GM20000 (cell line): ENCODE measurements around the gene LMBR1.

Experiments
- DNase-seq: peaks from one replicate; pipeline ENCODE4 v3.0.0; 2012; ENCODE audit warnings: low spot score
- TF ChIP-seq, protein P1 (sequence below): IDR thresholded peaks from 2 replicates; pipeline ENCODE4 v1.5.1; 2012; ENCODE audit warnings: mild to moderate bottlenecking, control low read depth; ENCODE audit errors: extremely low read depth, missing control alignments

The LMBR1 gene

DNA sequence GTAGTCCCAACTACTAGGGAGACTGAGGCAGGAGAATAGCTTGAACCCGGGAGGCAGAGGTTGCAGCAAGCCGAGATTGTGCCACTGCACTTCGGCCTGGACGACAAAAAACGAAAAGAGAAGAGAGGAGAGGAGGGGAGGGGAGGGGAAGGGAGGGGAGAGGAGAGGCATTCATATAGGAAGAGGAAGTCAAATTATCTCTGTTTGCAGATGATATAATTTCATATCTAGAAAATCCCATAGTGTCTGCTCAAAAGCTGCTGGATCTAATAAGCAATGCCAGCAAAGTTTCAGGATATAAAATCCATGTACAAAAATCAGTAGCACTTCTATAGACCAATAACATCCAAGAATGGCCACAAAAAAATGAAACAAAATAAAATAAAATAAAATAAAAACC, 120.3 kb downstream of the LMBR1 start:
- DNase-seq = no peak
- TF ChIP-seq, protein P1, sequence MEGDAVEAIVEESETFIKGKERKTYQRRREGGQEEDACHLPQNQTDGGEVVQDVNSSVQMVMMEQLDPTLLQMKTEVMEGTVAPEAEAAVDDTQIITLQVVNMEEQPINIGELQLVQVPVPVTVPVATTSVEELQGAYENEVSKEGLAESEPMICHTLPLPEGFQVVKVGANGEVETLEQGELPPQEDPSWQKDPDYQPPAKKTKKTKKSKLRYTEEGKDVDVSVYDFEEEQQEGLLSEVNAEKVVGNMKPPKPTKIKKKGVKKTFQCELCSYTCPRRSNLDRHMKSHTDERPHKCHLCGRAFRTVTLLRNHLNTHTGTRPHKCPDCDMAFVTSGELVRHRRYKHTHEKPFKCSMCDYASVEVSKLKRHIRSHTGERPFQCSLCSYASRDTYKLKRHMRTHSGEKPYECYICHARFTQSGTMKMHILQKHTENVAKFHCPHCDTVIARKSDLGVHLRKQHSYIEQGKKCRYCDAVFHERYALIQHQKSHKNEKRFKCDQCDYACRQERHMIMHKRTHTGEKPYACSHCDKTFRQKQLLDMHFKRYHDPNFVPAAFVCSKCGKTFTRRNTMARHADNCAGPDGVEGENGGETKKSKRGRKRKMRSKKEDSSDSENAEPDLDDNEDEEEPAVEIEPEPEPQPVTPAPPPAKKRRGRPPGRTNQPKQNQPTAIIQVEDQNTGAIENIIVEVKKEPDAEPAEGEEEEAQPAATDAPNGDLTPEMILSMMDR = no peak

DNA sequence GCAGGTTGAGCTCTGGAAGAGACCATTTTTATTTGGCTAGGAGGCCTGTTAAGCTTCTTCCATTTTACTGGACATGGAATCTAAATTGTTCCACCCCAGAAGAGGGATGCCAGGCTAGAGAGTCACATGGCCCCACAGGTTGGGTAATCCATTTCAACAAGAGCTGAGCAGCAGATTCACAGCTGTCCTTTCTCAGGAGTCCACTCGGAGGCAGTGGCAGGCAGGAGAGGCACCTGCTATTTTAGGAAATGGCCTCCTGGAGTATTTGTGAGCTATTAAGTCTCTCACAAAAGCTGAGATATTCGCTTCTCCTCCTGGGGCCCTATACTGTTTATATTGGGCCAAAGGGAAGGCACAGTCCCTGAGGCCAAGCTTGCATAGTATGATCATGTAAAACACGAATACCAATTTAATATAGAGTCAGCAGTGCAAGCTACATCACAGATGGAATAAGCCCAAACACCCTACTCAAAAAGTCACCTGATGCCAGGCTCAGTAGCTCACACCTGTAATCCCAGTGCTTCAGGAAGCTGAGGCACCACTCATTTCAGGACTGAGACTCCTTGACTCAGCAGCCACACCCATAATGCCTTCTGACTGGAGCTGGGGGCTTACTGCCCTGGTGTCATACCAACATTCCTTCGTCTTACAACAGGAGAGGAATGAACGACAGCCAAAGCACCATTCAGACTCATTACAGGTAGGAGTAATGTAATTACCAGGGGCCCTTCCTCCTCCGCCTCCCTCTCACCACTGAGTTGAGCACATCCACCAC, 124.1 kb downstream of the LMBR1 start:
- TF ChIP-seq, protein P1 = no peak
- no peak for DNase-seq

DNA sequence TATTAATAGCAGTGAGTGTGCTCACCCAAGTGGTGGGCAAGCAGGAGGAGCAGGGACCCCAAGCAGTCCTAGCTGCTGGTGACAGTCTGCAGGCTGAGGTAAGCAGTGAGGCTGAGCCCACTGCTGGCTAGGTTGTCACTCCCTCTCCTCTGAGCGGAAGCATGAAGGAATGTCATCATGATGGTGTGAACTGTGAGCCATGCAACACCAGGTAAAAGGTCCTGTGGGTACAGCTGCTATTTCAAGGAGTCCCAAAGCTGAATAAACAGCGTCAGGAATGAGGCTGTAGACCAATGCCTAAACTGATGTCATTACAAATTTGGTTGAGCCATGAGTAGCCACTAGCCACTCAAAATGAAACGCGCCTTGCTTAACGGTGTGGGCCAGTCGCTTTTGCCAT, 126.3 kb downstream of the LMBR1 start:
- DNase-seq = no peak
- TF ChIP-seq, protein P1 = no peak

DNA sequence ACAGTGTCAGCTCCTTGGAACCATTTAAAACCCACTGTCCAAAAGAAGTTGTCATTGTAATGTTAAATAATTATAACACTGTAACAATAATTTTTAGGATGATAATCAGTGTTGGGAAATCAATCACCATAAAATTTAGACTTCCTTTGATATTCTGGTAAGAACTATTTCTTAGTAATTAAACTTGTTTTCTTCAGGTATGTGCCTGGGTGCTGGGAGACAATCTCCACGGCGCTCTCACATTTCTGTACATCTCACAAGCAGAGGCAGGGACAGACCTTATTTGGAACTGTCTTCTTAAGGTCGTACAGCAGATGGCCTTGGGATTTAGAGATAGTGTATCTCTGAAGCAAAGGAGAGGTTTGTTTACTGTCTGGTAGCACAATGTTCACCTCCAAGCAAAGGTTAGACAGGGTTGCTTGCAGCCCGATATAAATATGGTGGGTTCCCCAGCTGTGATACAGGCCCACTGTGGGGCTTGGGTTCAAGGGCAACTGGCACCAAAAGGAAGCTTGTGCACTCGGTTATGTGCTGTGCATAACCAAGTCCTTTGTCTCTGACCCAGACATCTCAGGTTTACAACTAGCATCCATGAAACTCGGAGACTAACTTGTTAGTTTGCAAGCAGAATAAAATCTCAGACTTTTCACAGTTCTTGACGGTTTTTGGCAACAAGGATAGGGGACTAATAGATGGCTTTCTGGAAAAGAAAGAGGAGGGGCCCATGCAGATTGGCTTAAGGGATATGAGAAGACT, 126.9 kb downstream of the LMBR1 start:
- TF ChIP-seq, protein P1 = no peak
- DNase-seq = no peak

DNA sequence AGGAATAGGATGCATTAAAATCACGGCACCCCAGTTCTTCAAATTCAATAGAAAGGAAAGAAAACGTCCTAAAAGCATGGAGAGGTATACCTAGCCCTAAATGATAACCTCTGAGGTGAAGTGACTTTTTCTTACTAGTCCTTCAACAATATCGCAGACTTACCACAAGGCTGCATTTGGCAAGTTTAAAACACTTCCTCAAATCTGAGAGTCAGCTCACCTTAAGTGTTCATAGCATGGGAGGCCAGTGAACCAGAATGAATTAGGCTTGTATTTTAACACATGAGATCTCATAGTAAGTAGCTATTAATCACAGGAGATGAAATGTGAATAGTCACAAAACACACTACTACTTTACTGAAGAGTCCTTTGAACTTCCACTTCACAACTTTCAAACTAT, 128.2 kb downstream of the LMBR1 start:
- DNase-seq = no peak

DNA sequence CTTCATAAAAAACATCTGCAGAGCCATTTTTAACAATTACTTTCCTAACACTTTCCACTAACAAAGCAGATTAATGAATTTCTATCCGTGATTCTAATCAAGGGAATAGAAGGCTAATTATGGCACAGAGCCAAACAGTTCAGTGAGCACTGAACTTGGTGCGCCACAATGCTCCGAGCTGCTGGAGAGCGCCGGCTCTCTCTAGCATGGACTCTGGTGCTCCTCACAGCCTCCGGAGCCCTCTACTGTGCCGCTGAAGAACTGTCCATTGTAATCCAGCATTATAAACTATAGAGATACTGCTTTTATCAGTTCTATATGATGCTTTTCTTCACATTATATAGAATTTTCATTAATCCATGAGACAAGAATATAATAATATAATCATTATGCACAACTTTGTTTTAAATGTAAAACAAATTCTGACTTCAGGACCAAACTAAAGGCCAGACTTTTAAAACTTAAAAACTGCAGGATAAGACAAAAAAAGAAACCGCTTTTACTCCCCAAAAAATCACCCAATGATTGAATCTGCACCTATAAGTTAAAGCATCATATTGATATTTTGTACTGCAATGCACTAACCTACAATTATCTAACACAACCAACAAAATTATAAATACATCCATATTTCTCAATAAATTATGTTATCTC, 128.8 kb downstream of the LMBR1 start:
- no peak for DNase-seq
- TF ChIP-seq, protein P1 = no peak

More for the DNA sequence above, 128.2 kb downstream of the LMBR1 start:
- TF ChIP-seq, protein P1 = no peak

DNA sequence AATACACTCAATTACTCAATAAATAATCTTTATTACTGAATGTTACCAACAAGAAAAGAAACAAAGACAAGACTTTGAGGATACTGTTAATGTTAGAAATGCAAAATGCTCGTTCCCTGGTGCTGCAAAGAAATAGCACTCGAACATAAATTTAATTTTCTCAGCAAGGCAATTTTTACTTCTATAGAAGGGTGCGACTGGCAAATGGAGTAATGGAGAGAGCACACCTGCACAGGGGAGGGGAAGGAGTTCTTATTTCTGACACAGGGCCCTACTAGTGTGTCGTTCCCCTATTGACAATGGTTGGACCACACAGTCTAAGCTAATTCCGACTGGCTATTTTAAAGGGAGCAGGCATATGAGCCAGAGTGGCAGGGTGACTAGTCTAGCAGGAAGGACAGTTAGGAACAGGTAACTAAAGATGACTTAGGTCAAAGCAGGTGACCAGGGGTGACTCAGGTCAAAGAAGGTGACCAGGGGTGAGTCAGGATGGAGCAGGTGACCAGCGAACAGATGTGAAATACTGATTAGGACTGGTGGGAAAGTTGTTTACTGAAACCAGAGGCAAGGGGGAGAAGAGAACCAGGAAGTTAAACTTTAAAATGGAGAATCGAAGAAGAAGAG, 133.3 kb downstream of the LMBR1 start:
- no peak for DNase-seq
- TF ChIP-seq, protein P1 = no peak
